Measurements from ENCODE around the gene LRCOL1. TPM values are rescaled to one million over a fixed set of nuclear protein-coding genes. Genes with fewer than 3 reads are reported as not detected.

Gene LRCOL1
- total and polyA plus RNA-seq, 8 donors = 0.60 TPM; not detected in 7

- H3K4me3 ChIP-seq = peak overlapping the region; percentile 64 to 89 (median 67)
- WGBS, 5 donors = 2 to 8% (median 3%) methylated on average over 17 to 49 of the region's 49 CpGs
- DNase-seq = peak; percentile 54 to 89
- H3K4me1 ChIP-seq = peaks cover 21 to 36% (median 31%) of the 10 kb centered on the region in 4 donors
- intact Hi-C loops (cut with DNase I; ENCODE audit: low total_unique reads) = no loop called here
- H3K27me3 ChIP-seq = peaks cover 0 to 21% (median 0%) of the 10 kb centered on the region in 3 donors
- peaks cover 0 to 10% (median 9%) of the 10 kb centered on the region in 4 donors for H3K36me3 ChIP-seq
- H3K27ac ChIP-seq = peak overlapping the region in 3 of 5 donors; percentile 44 to 64 (median 47)
- H3K9me3 ChIP-seq = no peaks in the 10 kb centered on the region
- TF ChIP-seq POLR2A (IDR thresholded peaks at IDR 0.05) = no peak
- TF ChIP-seq POLR2AphosphoS5 (IDR thresholded peaks at IDR 0.05) = no peak
- TF ChIP-seq CTCF (IDR thresholded peaks at IDR 0.05) = peak in 5 of 7 experiments; percentile 44 to 59 (median 54)
These were observed 49.6 kb downstream of the LRCOL1 start for GRCh38 chr12:132560614-132561426.

- DNase-seq = peak; percentile 38 to 67
- intact Hi-C loops (cut with DNase I; ENCODE audit: low total_unique reads) = no loop called here
- Histone ChIP-seq H3K36me3 (peaks cover 0 to 6% (median 4%) of the 10 kb centered on the region in 4 donors), H3K27ac (peak overlapping the region in 3 of 5 donors; percentile 44 to 64 (median 47)), H3K4me1 (peaks cover 21 to 36% (median 31%) of the 10 kb centered on the region in 4 donors), H3K9me3 (no peaks in the 10 kb centered on the region), H3K27me3 (peaks cover 0 to 21% (median 0%) of the 10 kb centered on the region in 3 donors), H3K4me3 (peak overlapping the region; percentile 64 to 89 (median 67))
- TF ChIP-seq CTCF (IDR thresholded peaks at IDR 0.05) (no peak), EP300 (IDR thresholded peaks at IDR 0.05) (no peak), POLR2AphosphoS5 (IDR thresholded peaks at IDR 0.05) (no peak), POLR2A (IDR thresholded peaks at IDR 0.05) (no peak)
- 0 to 2% (median 0%) methylated on average over 22 to 36 of the region's 36 CpGs; no CpG with 5 or more reads in 1 of the 5 donors for WGBS, 5 donors
These were observed 50.1 kb downstream of the LRCOL1 start for GRCh38 chr12:132560364-132560613.

GRCh38 chr12:132559652-132560363 lies 50.6 kb downstream of the LRCOL1 start:
- Histone ChIP-seq H3K27me3 (peaks cover 0 to 21% (median 0%) of the 10 kb centered on the region in 3 donors), H3K4me1 (peaks cover 21 to 36% (median 31%) of the 10 kb centered on the region in 4 donors), H3K4me3 (peak overlapping the region; percentile 64 to 89 (median 67)), H3K9me3 (no peaks in the 10 kb centered on the region), H3K27ac (peak overlapping the region in 4 of 5 donors; percentile 19 to 64 (median 46)), H3K36me3 (peaks cover 0 to 6% (median 0%) of the 10 kb centered on the region in 4 donors)
- peak; percentile 49 to 91 for DNase-seq
- TF ChIP-seq POLR2A (IDR thresholded peaks at IDR 0.05) (no peak), CTCF (IDR thresholded peaks at IDR 0.05) (no peak), EP300 (IDR thresholded peaks at IDR 0.05) (no peak), POLR2AphosphoS5 (IDR thresholded peaks at IDR 0.05) (no peak)
- intact Hi-C loops (cut with DNase I; ENCODE audit: low total_unique reads) = no loop called here
- 0 to 3% (median 1%) methylated on average over 8 to 98 of the region's 98 CpGs for WGBS, 5 donors

- intact Hi-C loops (cut with DNase I; ENCODE audit: low total_unique reads) = no loop called here
- Histone ChIP-seq H3K9me3 (no peaks in the 10 kb centered on the region), H3K27ac (no peak overlapping the region), H3K4me3 (peak overlapping the region; percentile 64 to 89 (median 67)), H3K4me1 (peaks cover 21 to 36% (median 31%) of the 10 kb centered on the region in 4 donors), H3K36me3 (peaks cover 0 to 6% (median 3%) of the 10 kb centered on the region in 4 donors), H3K27me3 (peaks cover 0 to 21% (median 0%) of the 10 kb centered on the region in 3 donors)
- no peak for TF ChIP-seq CTCF (IDR thresholded peaks at IDR 0.05)
- no peak for TF ChIP-seq POLR2A (IDR thresholded peaks at IDR 0.05)
- no peak for TF ChIP-seq EP300 (IDR thresholded peaks at IDR 0.05)
- no peak for TF ChIP-seq POLR2AphosphoS5 (IDR thresholded peaks at IDR 0.05)
- WGBS, 5 donors = 53 to 73% (median 66%) methylated on average over 41 to 45 of the region's 45 CpGs
- no peak for DNase-seq
These were observed 51.3 kb downstream of the LRCOL1 start for GRCh38 chr12:132558861-132559623.

Measured in stomach (tissue), 9 donors.